Right lung (tissue), 5 donors: ENCODE data around the gene CC2D1B. TPM values are rescaled to one million over a fixed set of nuclear protein-coding genes. Genes with fewer than 3 reads are reported as not detected.

ENCODE experiments used
- DNase-seq, 2 donors: peaks; one replicate each; pipeline ENCODE4 v3.0.0-alpha.2; 2013
- polyA plus RNA-seq, 5 donors: library from polyadenylated mRNA; unstranded; fragments of 120-200 nt; gene quantifications; one replicate each; pipeline versions ENCODE4 v1.2.1 to v1.2.3, GENCODE V29; 2013; ENCODE audit warnings: inconsistent platforms in 1 of 5, low replicate concordance in 1 of 5; ENCODE audit not compliant: insufficient read length in 5 of 5, insufficient read depth in 1 of 5

The CC2D1B gene
- polyA plus RNA-seq, 5 donors = 27.6 to 35.6 (median 30.1) TPM

DNA sequence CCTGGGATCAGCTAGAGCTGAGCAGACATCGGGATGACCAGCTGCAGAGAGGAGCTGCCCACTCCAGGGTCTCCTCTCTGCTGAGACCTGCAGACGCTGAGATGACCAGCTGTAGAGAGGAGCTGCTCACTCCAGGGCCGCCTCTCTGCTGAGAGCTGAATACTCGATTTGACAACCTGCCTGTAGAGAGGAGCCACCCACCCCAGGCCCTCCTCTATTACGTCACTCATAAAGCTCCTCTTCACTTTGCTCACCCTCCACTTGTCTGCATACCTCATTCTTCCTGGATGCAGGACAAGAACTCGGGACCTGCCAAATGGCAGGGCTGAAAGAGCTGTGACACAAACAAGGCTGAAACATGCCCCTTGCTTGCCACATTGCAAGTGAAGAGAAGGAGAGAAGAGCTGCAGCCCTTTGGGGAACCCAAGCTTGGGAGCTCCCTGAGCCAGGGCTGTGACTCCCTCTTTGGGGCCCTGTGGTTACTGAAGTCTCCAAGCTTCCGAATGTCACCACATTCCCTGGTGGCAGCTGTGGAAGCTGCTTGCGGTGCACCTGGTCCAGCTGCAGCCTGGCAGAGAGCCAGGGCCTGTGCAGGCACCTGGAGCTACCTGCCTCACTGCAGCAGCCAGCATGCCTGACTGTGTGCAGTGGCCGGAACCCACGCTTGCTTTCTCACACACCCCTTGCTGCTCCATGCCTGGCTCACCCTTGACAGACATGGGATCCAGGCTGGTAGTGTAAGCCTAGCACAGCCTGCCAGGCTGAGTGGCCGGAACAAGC lies 59.6 kb downstream of the CC2D1B start:
- no peak for DNase-seq

GRCh38 chr1:52305417-52306226 lies 60.4 kb downstream of the CC2D1B start:
- no peak for DNase-seq

Other genes starting within 250 kb of the CC2D1B start
- gene ZFYVE9, start 224.1 kb downstream of the CC2D1B start, polyA plus RNA-seq = 10 to 100 TPM; 25.6 to 35.9 (median 33.0) TPM
- 1 to 10 TPM; 5.2 to 8.2 (median 7.9) TPM for gene ORC1, start 38.2 kb upstream of the CC2D1B start, polyA plus RNA-seq
- 10 to 100 TPM; 65.9 to 86.6 (median 81.2) TPM for gene PRPF38A, start 38.4 kb upstream of the CC2D1B start, polyA plus RNA-seq
- 100 to 1,000 TPM in 4 of 5 donors, 10 to 100 TPM in 1; 98.5 to 122 (median 116) TPM for gene TUT4, start 186.9 kb upstream of the CC2D1B start, polyA plus RNA-seq
- gene GPX7, start 236.2 kb upstream of the CC2D1B start, polyA plus RNA-seq = 100 to 1,000 TPM in 1 of 5 donors, 10 to 100 TPM in 4; 71.9 to 104 (median 83.7) TPM